Measurements from ENCODE around the gene UBR2.

The UBR2 gene

DNA sequence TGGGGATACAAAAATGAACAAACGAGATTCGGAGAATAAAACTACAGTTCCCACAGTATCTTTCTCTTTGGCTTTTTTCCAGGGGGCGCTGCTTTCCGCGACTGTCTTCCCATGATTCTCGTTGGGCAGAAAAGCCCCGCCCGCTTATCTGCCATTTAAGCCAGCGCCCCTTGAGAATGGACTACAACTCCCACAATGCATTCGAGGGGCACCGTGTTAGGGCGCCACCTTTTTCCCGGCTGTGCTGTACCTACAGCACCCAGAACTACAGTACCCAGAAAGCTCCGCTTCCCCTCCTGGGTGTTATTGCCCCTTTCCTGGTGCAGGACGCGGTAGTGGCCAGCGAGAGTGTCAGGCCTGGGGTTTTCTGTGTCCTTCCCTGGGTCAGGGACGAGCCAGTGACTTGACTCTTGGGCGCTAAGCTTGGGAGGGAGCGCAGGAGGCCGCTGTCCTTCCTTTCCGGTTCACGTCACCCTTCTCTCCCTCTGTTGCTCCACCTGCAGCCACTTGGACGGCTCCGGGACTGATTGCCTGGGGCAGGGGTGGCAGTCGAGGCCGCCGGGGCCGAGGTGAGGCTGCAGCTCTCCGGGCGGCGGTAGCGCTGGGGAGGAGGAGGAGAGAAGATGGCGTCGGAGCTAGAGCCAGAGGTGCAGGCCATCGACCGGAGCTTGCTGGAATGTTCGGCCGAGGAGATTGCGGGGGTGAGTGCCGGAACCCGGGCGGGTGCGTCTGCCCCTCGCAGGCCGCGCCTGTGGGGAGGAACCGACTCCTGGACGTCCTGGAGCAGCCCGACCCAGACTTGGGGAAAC is at the start of gene UBR2:
Gene UBR2, plus strand, starts transcription at position 333 of the 809 bp plus-strand sequence. Its CDS starts 291 bp downstream, at position 624.
- peak; percentile 98 for DNase-seq

DNA sequence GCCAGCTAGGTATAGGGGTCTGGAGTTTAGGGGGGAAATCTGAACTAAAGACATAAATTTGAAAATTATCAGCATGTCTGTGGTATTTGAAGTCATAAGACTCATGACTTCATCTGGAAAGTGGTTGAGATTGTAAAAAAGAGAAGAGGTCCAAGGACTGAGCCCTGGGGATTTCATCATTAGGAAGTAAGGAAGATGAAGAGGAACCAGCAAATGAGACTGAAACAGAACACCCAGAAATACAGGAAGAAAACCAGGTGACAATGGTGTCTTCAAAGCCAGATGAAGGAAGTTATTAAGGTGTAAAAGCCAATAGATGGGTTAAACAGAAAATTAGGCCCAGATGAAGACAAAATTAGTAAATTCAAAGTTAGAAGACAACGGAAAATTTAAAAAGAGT is 49.1 kb upstream of the UBR2 start:
- no peak for DNase-seq

DNA sequence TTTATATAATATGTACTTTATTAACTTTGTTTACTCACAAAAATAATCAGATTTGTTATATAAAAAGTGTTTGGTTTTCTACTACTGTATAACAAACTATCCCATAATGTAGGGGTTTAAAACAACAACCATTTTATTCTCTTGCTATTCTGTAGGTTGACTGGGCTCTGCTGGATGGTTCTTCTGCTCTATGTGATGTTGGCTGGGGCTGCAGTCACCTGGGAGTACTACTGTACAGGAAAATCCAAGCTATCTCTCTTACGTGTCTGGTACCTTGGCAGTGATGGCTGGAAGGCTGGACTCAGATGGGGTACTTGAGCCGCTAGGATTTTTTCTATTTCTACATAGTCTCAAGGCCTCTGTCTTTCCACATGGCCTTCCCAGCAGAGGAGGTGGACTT is 44.0 kb upstream of the UBR2 start:
- DNase-seq, result no peak

DNA sequence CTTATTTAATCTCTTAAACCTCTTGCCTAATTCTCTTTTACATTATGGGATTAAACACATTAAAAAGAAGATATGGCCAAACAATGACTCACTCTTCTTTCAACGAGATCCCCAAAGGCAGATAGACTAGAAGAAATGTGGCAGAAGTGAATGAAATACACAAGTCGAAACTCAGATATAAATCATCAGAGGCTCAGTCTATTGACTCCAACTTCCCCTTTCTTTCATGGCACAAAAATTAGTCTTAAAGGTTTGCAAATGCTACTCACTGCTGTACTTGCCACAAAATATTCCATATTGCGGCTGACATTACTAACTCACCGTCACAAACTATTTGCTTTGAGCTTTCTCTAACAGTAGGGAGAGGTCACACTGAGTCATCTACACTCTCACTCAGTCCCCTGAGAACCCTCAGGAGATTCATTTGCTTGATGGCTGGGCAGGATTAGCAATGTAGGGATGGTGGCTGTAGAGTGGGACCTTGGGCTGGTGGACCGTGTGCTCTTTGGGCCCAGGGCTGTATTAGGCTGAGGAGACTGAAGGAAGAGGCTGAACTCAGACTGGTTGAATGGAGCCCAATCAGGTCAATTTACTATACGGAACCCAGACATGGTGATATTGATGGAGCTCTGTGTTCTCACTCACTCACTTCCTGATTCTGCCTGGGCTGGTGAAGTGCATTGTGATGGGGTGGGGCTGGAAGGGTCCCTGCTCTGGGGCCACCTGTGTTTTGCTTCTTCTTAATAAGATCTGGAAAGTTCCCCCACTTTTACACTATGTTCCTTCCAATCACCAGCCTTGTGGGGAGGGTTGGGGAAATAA is 42.8 kb upstream of the UBR2 start:
- DNase-seq, result no peak

DNA sequence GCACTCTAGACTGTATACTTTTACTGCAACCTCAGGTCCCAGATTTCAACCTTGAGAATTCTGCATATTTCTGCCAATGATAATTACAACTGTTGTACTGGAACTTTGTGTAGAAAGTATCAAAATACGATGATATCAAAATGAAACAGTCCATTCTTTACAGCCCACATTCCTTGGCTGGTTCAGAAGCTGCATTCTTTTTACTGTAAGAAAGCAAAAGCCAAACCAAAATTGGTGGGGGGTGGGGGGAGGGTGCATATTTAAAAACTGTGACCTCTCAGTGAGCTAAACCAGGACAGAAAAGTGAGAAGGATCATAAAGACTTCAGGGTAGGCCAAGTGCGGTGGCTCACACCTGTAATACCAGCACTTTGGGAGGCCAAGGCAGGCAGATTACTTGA is 41.8 kb upstream of the UBR2 start:
- DNase-seq, result no peak

DNA sequence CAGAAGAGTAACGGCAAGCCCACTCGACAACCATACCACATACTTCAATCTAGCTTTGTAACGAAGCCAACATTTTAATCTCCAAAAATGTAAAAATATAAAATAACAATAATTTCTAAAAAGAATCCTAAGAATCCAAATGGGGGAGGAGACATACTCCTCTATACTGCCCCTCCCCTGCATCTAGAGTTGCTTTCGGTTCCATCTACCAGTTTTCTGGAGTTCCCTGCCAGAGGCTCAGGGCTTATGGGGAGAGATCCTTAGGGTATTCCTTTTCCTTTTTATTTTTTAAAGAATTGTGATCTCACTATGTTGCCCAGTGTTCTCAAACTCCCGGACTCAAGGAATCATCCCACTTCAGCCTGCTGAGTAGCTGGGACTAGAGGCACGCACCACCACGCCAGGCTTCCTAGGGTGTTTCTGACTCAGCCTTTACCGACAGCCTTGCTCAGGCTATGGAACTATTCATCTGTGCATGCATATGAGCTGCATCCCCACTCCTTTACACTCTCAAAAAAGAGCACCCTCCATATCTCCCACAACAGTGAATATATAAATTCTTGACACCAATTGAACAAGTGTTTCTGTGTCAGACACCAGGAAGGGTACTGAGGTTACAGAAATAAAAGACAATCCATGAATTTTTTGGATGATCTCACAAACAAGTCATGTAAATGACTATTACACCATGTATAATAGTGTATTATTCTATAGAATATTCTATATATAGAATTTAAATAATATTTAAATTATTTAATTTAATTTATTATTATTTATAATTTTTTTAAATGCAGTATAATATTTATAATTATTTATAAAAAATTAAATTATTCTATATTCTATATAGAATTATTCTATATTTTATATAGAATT is 40.7 kb upstream of the UBR2 start:
- DNase-seq, result no peak

DNA sequence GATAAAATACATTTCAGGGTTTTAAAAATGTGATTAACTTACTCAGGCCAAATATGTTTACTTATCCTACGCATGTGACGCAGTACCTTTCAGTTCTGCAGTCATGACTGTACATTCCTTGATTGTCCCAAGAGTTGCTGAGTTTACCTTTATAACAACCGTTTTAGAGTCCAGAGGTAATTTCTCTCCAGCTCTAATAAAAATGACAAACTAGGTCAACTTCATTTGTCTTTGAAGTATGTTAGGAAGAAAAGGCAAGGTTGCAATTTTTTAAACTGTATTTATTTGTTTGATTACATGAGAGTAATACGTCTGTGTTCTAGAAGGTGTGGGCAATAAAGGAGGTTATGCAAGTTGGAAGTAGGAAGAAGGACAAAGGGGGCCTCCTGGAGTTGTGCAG is 38.6 kb upstream of the UBR2 start:
- no peak for DNase-seq

DNA sequence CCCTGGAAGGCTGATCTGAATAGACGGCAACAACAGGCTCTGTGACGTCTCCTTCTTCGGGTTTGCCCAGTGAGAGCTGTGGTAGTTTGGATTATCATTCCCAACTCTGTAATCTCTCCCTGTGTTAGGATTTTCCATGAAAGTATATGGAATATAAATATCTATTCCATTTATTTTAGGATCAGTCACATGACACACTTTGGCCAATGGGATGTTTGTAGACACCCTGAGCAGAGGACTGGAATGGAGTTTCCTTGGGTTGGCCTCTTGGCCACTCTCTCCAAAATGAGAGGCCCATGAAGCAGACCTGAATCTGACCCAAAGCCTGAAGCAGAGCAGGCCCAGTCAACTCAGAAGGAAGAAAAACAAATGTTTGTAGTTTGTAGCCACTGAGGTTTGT is 37.2 kb upstream of the UBR2 start:
- no peak for DNase-seq

DNA sequence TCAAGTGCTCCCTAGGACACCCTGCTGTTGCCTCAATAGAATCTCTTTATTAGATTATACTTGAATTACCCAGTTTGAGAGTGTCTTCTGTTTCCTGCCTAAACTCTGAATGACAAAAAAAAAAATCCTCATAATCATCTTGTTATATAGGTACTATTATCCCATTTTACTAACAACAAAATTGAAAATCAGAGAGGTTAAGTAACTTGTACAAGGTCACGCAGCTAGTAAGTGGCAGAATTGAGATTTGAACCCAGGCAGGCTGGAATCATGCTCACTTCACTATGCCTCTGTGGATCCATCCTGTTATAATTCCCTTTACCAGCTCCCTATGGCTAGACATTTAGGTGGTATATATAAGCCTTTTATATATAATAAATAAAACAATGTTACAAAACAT is 36.6 kb upstream of the UBR2 start:
- no peak for DNase-seq

DNA sequence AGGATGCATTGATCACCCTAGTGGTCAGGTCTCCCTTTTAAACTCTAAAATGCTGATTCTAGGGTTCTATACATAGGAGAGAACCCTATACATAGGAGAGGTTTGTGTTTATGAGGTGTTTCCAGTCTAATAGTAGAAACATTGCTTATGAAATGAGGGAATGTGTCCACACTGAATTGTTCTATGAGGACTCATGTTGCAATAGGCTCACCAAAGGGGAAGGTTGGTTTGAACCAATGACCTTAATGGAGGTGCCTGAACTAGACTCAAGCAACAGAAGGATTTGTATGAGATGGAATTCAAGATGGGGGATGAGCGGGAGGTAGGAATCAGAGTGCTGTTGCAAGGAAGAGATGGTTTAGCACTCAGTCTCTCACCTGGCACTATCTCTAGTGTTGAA is 33.5 kb upstream of the UBR2 start:
- no peak for DNase-seq

DNA sequence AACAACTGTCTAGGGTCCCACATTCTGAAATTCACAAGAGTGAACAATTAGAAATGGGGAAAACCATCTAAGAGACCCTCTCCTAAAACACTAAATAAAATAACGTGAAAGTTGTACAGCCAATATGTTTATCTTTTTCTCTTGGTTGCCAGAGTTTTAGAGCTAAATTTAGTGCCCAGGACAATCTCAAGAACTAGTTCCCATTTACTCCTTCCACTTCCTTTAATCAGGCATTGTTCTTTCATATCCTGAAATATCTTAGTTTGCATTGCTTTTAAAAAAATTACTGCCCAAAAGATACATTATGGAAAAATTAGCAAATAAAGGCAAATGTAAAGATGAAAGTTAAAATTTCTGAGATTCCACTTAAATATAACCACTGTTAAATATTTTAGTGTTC is 33.1 kb upstream of the UBR2 start:
- no peak for DNase-seq

DNA sequence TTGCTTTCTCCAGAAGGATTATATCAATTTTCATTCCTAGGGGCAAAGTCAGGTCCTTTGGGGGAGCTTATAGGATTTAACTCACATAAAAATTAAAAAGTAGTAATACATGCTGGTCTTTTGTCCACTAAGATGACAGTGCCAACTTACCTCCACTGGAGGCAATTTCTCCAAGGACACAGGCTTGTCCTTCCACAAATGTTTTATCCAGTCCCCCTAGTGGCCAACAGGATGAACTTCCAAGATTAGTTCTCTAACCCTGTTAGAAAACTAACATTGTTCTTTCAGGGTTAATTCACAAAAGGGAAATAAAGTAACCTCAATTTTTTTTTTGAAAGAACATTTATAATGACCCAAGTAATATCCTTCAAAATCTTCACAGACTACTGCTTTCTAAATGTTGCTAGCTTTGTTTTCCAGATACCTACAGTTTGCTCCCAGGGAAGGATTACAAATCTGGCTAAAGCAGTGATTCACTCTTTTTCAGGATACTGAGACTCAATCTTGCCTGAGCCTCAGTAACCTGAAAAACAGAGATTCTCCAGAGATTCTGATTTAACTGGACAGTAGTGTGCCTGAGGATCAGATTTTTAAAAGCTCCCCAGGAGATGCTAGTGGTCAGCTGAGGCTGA is 31.7 kb upstream of the UBR2 start:
- DNase-seq, result peak; percentile 44

DNA sequence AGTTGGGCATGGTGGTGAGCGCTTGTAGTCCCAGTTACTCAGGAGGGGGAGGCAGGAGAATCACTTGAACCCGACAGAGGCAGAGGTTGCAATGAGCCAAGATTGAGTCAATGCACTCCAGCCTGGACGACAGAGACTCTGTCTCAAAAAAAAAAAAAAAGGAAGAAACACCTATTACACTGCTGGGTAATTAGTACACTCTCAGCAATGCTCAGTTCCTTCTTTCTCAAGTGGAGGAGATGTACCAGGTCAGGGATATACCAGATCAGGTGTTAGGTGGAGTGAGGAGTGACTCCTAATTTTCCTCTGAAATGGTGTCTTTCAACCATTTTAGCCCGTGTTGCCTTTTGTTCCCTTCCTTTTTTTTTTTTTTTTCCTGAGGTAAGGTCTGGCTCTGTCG is 30.0 kb upstream of the UBR2 start:
- no peak for DNase-seq

DNA sequence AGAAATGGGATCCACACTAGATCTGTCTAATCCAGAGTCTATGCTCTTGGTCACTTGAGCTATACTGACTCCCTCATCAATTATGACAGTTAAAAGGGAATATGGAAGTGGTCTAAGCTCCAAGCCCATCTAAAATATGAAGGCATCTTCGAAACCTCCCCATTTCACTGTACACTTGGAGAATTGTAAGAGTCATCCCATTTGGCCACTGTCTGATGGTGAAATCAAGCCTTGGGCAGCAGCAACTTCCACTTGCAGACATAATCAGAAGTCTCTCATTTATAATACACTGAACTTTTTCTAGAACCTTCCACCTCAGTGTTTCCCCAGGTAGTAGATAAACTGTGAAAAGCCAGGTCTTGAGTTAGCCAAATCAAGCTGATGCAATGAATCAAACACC is 26.3 kb upstream of the UBR2 start:
- DNase-seq, result no peak

DNA sequence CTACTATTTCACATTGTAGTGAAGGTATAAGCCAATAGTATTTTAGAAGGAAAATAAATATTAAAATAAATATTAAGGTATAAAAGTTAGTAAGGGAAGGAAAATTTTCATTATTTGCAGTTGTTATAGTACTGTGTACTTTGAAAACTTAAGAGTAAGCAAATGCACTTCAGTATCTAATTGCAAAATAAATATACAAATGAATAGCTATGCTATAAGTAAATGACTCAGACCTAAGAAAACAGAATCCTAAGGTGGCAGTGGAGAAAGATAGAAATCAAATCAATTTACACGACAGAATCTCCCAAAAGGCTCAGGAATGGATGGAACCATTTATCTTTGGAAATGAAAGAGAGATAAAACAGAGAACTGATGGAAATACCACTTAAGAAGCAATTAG is 24.7 kb upstream of the UBR2 start:
- DNase-seq, result no peak

DNA sequence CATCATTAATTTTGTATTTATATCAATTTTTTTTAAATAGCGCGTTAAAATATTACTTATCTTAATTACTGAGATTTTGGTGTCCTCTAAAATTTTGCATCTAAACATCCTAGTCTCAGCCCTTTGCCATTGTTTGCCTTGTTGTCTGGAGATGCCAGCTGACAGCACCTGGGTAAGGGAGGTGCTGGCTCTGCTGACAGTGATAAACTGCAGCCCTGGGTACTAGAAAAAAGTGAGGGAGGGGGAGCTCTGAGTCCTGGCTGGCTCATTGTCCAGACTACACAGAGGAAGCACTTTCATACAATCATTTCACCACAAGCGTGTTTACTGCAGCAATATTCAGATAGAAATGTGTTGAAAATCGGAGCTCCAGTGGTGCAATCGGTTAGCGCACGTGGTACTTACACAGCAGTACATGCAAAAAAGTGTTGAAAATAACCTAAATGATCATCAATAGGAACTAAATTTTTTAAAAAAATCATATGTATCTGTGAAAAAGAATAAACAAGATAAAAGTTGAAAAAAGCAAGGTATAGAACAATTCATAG is 18.5 kb upstream of the UBR2 start:
- no peak for DNase-seq

DNA sequence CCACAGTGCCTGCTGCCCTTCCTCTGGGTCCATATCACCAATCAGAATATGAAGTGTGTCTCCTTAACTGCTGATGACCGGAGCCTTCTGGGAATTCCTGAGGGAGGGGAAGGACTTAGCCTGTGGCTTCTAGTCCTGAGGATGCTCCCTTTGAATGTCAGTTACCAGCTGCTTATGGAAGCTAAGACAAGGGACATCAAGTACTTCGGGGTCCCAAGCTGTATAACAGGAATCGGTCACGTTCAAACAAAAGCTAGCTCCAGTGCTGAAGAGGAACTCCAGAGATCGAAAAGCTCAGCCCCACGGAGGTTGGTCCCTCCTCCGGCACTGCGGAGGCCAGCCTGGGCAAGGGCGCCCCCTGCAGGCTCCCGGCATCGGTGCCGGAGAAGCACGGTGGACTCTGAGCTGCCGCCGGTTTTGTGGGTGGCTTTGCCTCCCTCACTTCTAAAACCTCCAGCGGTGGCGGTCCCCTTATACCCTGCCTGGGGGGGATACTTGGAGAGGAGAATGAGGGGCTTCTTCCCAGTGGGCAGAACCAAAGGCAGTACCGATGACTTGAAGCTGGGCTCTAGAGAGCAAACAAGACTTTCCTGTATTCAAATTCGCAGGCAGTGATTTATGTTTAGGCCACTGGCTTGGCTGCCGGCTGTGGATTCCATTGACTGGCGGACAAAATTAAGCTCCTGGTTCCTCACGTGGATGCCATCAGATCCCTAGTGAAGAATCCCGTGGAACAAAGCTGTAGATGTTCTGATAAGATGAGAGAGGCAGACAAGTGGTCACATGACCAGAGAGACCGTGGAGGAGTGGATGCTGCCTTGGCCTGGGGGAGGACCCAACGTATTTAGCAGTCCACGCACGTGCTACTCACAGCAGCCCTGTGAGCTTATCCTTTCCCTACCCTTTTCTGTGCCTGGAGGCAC is 16.2 kb upstream of the UBR2 start:
- peak; percentile 52 for DNase-seq

DNA sequence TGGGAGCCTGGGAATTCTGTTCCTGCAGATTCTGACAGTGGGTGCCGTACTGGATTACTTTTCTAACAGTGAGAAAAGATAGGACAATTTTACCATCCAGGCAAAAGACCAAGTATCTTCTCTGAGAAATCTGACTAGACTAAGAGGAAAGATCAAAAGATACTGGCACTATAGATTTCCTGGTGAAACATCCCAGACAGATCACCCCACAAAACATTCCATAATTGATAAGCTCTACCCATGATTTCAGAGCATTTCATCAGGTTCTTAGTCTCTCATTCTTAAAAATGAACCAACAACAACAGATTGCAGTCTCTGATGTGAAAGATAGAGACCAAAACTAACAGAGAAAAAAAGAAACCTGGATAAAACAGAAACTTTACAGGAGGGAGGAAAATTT is 13.6 kb upstream of the UBR2 start:
- no peak for DNase-seq

DNA sequence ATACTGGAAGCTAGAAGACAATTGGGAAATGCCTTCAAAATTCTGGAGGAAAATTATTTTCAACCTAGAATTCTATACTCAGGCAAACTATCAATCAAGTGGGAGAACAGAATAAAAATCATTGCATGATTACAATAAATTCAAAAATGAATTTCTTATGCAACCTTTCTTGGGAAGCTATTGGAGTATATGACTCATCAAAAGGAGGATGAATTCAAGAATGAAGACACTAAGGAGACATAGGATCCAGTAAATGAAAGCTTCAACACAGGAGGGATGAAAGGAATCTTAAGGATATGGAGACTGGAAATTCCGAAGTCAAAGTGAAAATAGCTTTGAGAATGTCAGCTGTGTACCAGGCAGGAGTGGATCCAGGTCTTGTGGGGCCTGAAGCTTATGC is 12.6 kb upstream of the UBR2 start:
- no peak for DNase-seq

DNA sequence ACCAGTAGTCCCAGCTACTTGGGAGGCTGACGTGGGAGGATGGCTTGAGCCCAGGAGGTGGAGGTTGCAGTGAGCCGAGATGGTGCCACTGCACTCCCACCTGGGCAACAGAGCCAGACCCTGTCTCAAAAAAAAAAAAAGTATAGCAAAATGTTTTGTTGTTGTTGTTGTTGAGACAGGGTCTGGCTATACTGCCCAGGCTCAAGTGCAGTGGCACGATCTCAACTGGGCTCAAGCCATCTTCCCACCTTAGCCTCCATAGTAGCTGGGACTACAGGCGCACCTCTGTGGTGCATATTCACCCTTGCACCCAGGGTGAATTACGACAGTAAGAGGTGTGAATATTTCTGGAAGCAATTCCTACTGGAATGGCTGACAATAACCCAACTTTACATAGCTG is 11.4 kb upstream of the UBR2 start:
- DNase-seq, result no peak
